Measurements from ENCODE around the gene ZCCHC24.

DNA sequence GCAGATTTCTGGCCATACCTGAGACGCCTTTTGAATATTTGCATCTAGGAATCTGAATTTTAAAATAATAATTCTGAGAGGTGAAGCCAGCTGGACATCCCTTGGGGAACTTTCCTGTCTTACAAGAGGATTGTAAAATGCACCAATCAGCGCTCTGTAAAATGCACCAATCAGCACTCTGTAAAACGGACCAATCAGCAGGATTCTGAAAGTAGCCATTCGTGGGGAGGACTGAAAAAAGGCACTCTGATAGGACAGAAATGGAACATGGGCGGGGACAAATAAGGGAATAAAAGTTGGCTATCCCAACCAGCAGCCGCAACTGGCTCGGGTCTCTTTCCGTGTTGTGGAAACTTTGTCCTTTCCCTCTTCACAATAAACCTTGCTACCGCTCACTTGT, 88.2 kb downstream of the ZCCHC24 start:
- TF ChIP-seq, protein P1, sequence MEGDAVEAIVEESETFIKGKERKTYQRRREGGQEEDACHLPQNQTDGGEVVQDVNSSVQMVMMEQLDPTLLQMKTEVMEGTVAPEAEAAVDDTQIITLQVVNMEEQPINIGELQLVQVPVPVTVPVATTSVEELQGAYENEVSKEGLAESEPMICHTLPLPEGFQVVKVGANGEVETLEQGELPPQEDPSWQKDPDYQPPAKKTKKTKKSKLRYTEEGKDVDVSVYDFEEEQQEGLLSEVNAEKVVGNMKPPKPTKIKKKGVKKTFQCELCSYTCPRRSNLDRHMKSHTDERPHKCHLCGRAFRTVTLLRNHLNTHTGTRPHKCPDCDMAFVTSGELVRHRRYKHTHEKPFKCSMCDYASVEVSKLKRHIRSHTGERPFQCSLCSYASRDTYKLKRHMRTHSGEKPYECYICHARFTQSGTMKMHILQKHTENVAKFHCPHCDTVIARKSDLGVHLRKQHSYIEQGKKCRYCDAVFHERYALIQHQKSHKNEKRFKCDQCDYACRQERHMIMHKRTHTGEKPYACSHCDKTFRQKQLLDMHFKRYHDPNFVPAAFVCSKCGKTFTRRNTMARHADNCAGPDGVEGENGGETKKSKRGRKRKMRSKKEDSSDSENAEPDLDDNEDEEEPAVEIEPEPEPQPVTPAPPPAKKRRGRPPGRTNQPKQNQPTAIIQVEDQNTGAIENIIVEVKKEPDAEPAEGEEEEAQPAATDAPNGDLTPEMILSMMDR (IDR thresholded peaks at IDR 0.05), result no peak
- no peak for TF ChIP-seq POLR2A (IDR thresholded peaks at IDR 0.05; ENCODE audit: low read depth)

Data from esophagus muscularis mucosa (tissue), 3 donors.